H9 (cell line): ENCODE results near the gene KRTAP10-9. TPM values are rescaled to one million over a fixed set of nuclear protein-coding genes. Genes with fewer than 3 reads are reported as not detected.

Experiments used
- DNase-seq: peaks from one replicate; pipeline ENCODE4 v3.0.0-alpha.2; 2017
- H2AFZ ChIP-seq: one replicate; pipeline ENCODE4 v1.6.1; 2013; ENCODE audit warnings: mild to moderate bottlenecking, low read length, control low read depth, moderate library complexity
- H2AK5ac ChIP-seq: 2 replicates; pipeline ENCODE4 v1.6.1; 2013; ENCODE audit warnings: low read length, control low read depth, mixed read lengths; ENCODE audit not compliant: insufficient read length
- H2BK120ac ChIP-seq: one replicate; pipeline ENCODE4 v1.6.1; 2013; ENCODE audit warnings: low read depth, mild to moderate bottlenecking, low read length, control low read depth, inconsistent platforms; ENCODE audit not compliant: poor library complexity, severe bottlenecking
- H2BK12ac ChIP-seq: 2 replicates; pipeline ENCODE4 v1.6.1; 2013; ENCODE audit warnings: low read length, control low read depth, mixed read lengths, low read depth; ENCODE audit not compliant: insufficient read length
- H2BK15ac ChIP-seq: 2 replicates; pipeline ENCODE4 v1.6.1; 2013; ENCODE audit warnings: low read depth, low read length, control low read depth
- H2BK20ac ChIP-seq: one replicate; pipeline ENCODE4 v1.6.1; 2013; ENCODE audit warnings: low read depth, mild to moderate bottlenecking, low read length, control low read depth, inconsistent platforms; ENCODE audit not compliant: poor library complexity, severe bottlenecking
- H2BK5ac ChIP-seq: 2 replicates; pipeline ENCODE4 v1.6.1; 2013; ENCODE audit warnings: low read length, control low read depth, mixed read lengths; ENCODE audit not compliant: insufficient read length
- H3K14ac ChIP-seq: 2 replicates; pipeline ENCODE4 v1.6.1; 2013; ENCODE audit warnings: low read length, control low read depth; ENCODE audit not compliant: insufficient read depth
- H3K18ac ChIP-seq: 2 replicates; pipeline ENCODE4 v1.6.1; 2013; ENCODE audit warnings: low read depth, mild to moderate bottlenecking, mixed read lengths, low read length, control low read depth; ENCODE audit not compliant: insufficient read length
- H3K23ac ChIP-seq: 2 replicates; pipeline ENCODE4 v1.6.1; 2013; ENCODE audit warnings: low read length, control low read depth, mixed read lengths, low read depth; ENCODE audit not compliant: insufficient read length
- H3K23me2 ChIP-seq: 2 replicates; pipeline ENCODE4 v1.6.1; 2013; ENCODE audit warnings: low read depth, mild to moderate bottlenecking, mixed read lengths, low read length, control low read depth; ENCODE audit not compliant: insufficient read length, poor library complexity, severe bottlenecking
- H3K27ac ChIP-seq: 2 replicates; pipeline ENCODE4 v1.5.1; 2013; ENCODE audit warnings: low read length, control low read depth, mixed read lengths, low read depth; ENCODE audit not compliant: insufficient read length
- H3K27me3 ChIP-seq: 2 replicates; pipeline ENCODE4 v1.6.1; 2013; ENCODE audit warnings: low read length, control low read depth, inconsistent platforms; ENCODE audit not compliant: insufficient read depth
- H3K4ac ChIP-seq: 2 replicates; pipeline ENCODE4 v1.6.1; 2013; ENCODE audit warnings: low read depth, mild to moderate bottlenecking, control low read depth, inconsistent platforms, low read length, moderate library complexity
- H3K4me1 ChIP-seq: 2 replicates; pipeline ENCODE4 v1.6.1; 2013; ENCODE audit warnings: low read length, control low read depth, inconsistent platforms; ENCODE audit not compliant: insufficient read depth
- H3K4me2 ChIP-seq: 2 replicates; pipeline ENCODE4 v1.6.1; 2013; ENCODE audit warnings: low read length, control low read depth, mixed read lengths; ENCODE audit not compliant: insufficient read length, insufficient read depth
- H3K56ac ChIP-seq: 2 replicates; pipeline ENCODE4 v1.6.1; 2013; ENCODE audit warnings: low read depth, mild to moderate bottlenecking, mixed read lengths, low read length, control low read depth; ENCODE audit not compliant: insufficient read length
- H3K79me1 ChIP-seq: 2 replicates; pipeline ENCODE4 v1.6.1; 2013; ENCODE audit warnings: low read depth, mild to moderate bottlenecking, moderate library complexity, low read length, control low read depth, inconsistent platforms; ENCODE audit not compliant: insufficient read depth, poor library complexity, severe bottlenecking
- H3K79me2 ChIP-seq: 2 replicates; pipeline ENCODE4 v1.6.1; 2013; ENCODE audit warnings: low read length, control low read depth, inconsistent platforms; ENCODE audit not compliant: insufficient read depth
- H3K9ac ChIP-seq: 2 replicates; pipeline ENCODE4 v1.6.1; 2013; ENCODE audit warnings: low read length, control low read depth, mixed read lengths; ENCODE audit not compliant: insufficient read length; ENCODE audit errors: extremely low read depth
- H3K9me3 ChIP-seq: one replicate; pipeline ENCODE4 v1.6.1; 2013; ENCODE audit warnings: low read depth, low read length, inconsistent platforms; ENCODE audit not compliant: control insufficient read depth
- H3T11ph ChIP-seq: one replicate; pipeline ENCODE4 v1.6.1; 2013; ENCODE audit warnings: mild to moderate bottlenecking, low read length, control low read depth, inconsistent platforms
- H4K20me1 ChIP-seq: one replicate; pipeline ENCODE4 v1.6.1; 2013; ENCODE audit not compliant: control insufficient read depth, insufficient read length, insufficient read depth
- H4K5ac ChIP-seq: 2 replicates; pipeline ENCODE4 v1.6.1; 2013; ENCODE audit warnings: low read depth, mild to moderate bottlenecking, mixed read lengths, low read length, control low read depth; ENCODE audit not compliant: insufficient read length
- H4K8ac ChIP-seq: replicated peaks from 2 replicates; pipeline ENCODE4 v1.6.1; 2013; ENCODE audit warnings: low read length, control low read depth, mixed read lengths, low read depth; ENCODE audit not compliant: insufficient read length
- H4K91ac ChIP-seq: 2 replicates; pipeline ENCODE4 v1.6.1; 2013; ENCODE audit warnings: low read depth, mild to moderate bottlenecking, moderate library complexity, mixed read lengths, low read length, control low read depth; ENCODE audit not compliant: insufficient read length
- H3K27ac Mint-ChIP-seq, 3 experiments: 2 replicates in 2 of 3; 3 replicates in 1 of 3; pipeline ENCODE4 v1.8.0; 2020 to 2021; ENCODE audit warnings: mixed read lengths in 3 of 3, mild to moderate bottlenecking in 1 of 3, moderate library complexity in 1 of 3
- H3K27me3 Mint-ChIP-seq: 2 replicates; pipeline ENCODE4 v1.8.0; 2021; ENCODE audit warnings: low read depth, mild to moderate bottlenecking, moderate library complexity, mixed read lengths
- H3K36me3 Mint-ChIP-seq, 3 experiments: 2 replicates in 2 of 3; 3 replicates in 1 of 3; pipeline ENCODE4 v1.8.0; 2020 to 2021; ENCODE audit warnings: low read depth in 3 of 3, mixed read lengths in 3 of 3; ENCODE audit not compliant: insufficient read depth in 1 of 3
- H3K4me1 Mint-ChIP-seq, 2 experiments: 2 replicates each; pipeline ENCODE4 v1.8.0; 2020; ENCODE audit warnings: mixed read lengths in 2 of 2
- H3K4me3 Mint-ChIP-seq, 2 experiments: 2 replicates in 1 of 2; 3 replicates in 1 of 2; pipeline ENCODE4 v1.8.0; 2020 to 2021; ENCODE audit warnings: mild to moderate bottlenecking in 2 of 2, mixed read lengths in 2 of 2, moderate library complexity in 1 of 2
- H3K9me3 Mint-ChIP-seq, 2 experiments: 2 replicates in 1 of 2; 3 replicates in 1 of 2; pipeline ENCODE4 v1.8.0; 2020; ENCODE audit warnings: mild to moderate bottlenecking in 2 of 2, mixed read lengths in 2 of 2, moderate library complexity in 1 of 2
- CTCF ChIP-seq: fragments of 200-600 bp; sonication (generic); conservative IDR thresholded peaks from 3 replicates; pipeline ENCODE4 v1.8.0; 2021; ENCODE audit warnings: antibody characterized with exemption, mild to moderate bottlenecking
- WGBS: extraction: QIAGEN DNeasy Blood & Tissue Kit; methylation state at CpG from one replicate; pipeline ENCODE4 v1.1.7; 2013; ENCODE audit warnings: missing lambda C conversion rate, low lambda C conversion rate, mixed read lengths; ENCODE audit not compliant: insufficient read length; ENCODE audit errors: extremely low coverage; 5-methylcytosine and 5-hydroxymethylcytosine counted together
- total RNA-seq: library from RNA; stranded (reverse); gene quantifications from 2 replicates; pipeline ENCODE4 v1.2.1, GENCODE V29; 2021

The KRTAP10-9 gene
- total RNA-seq, 1 experiment from 2014 or later: not detected

- Histone ChIP-seq H3K4me1 (no peaks in the 10 kb centered on the region), H2BK20ac (no peak overlapping the region), H4K20me1 (no peaks in the 10 kb centered on the region), H3K56ac (no peak overlapping the region), H3K27ac (peak overlapping the region; percentile 47), H3K23ac (no peak overlapping the region), H3K9ac (no peak overlapping the region), H2AK5ac (no peak overlapping the region), H4K8ac (no peak overlapping the region), H2AFZ (no peak overlapping the region), H3K4me2 (no peak overlapping the region), H3K14ac (peak overlapping the region; percentile 73; the same call in 1 of the 2 replicates), H4K5ac (no peak overlapping the region), H2BK120ac (no peak overlapping the region), H3K79me2 (no peaks in the 10 kb centered on the region), H4K91ac (no peak overlapping the region), H3K4ac (no peak overlapping the region; the same call in 1 of the 2 replicates), H2BK12ac (no peak overlapping the region), H3K18ac (peak overlapping the region; percentile 73), H3K79me1 (no peaks in the 10 kb centered on the region), H3T11ph (peak overlapping the region; percentile 23), H3K9me3 (no peaks in the 10 kb centered on the region), H2BK15ac (no peak overlapping the region), H3K23me2 (no peaks in the 10 kb centered on the region), H3K27me3 (no peaks in the 10 kb centered on the region), H2BK5ac (no peak overlapping the region)
- Mint-ChIP-seq H3K4me3 (no peak overlapping the region), H3K4me1 (peaks cover 46 to 57% of the 10 kb centered on the region in 2 experiments), H3K27ac (peak overlapping the region in 2 of 3 experiments; percentile 90 to 94; a peak in 4 of 7 replicates), H3K9me3 (no peaks in the 10 kb centered on the region; a peak in 2 of 5 replicates), H3K27me3 (no peaks in the 10 kb centered on the region; the same call in 1 of the 2 replicates), H3K36me3 (peaks cover 0 to 4% (median 0%) of the 10 kb centered on the region in 3 experiments; a peak in 1 of 7 replicates)
- no CpG with 5 or more reads among the region's 11 CpGs for WGBS
- DNase-seq: peak; percentile 61
- TF ChIP-seq CTCF: no peak
Observed at GRCh38 chr21:44598061-44598460, 28.8 kb upstream of the KRTAP10-9 start.
